Cardiac muscle cell (in vitro differentiated cells and primary cell): Measurements from ENCODE around the gene C2CD3. TPM values are rescaled to one million over a fixed set of nuclear protein-coding genes. Genes with fewer than 3 reads are reported as not detected.
A peak's percentile ranks its signal among the peaks of the same experiment; 100 is the strongest.
"Not testable (repeated sequence)": the region's sequence is repeated elsewhere in the genome, so short reads cannot be mapped to it uniquely, and the experiment has no call there.

Source experiments
- DNase-seq, 2 donors: peaks; one replicate each; pipeline versions ENCODE4 v3.0.0 to v3.0.0-alpha.2; 2010 to 2017; ENCODE audit warnings: low read depth in 1 of 2, low spot score in 1 of 2
- H3K27ac ChIP-seq: fragments of 200-600 bp; sonication (generic); 2 replicates; pipeline ENCODE4 v1.5.1; 2016
- H3K27me3 ChIP-seq: fragments of 200-600 bp; sonication (generic); 2 replicates; pipeline ENCODE4 v1.6.0; 2016; ENCODE audit warnings: control low read depth
- H3K36me3 ChIP-seq: fragments of 200-600 bp; sonication (generic); 2 replicates; pipeline ENCODE4 v1.5.1; 2016; ENCODE audit warnings: control low read depth
- H3K4me1 ChIP-seq: fragments of 200-600 bp; sonication (generic); 2 replicates; pipeline ENCODE4 v1.8.1; 2017; ENCODE audit warnings: low read depth, mild to moderate bottlenecking, mixed run types
- H3K4me3 ChIP-seq: fragments of 200-600 bp; sonication (generic); 2 replicates; pipeline ENCODE4 v1.5.1; 2016; ENCODE audit warnings: mild to moderate bottlenecking
- H3K9me3 ChIP-seq: fragments of 200-600 bp; sonication (generic); 2 replicates; pipeline ENCODE4 v1.5.1; 2017; ENCODE audit warnings: low read depth, mild to moderate bottlenecking, control low read depth
- polyA plus RNA-seq: library from polyadenylated mRNA; unstranded; fragments of >200 nt; fragmentation: Nextera tagmentation; extraction: Ambion mirVana; gene quantifications from 2 replicates; pipeline ENCODE4 v1.2.1, GENCODE V29; 2016
- total RNA-seq: library from RNA; depleted of rRNA; stranded (reverse); fragments of >200 nt; gene quantifications from 2 replicates; pipeline ENCODE4 v1.2.3, GENCODE V29; 2016
- TF ChIP-seq, protein P1 (sequence below): IDR thresholded peaks from 2 replicates; pipeline ENCODE4 v1.5.1; 2012; ENCODE audit warnings: low read depth, mild to moderate bottlenecking, low read length

C2CD3 gene
- total and polyA plus RNA-seq, 2 experiments from 2014 or later: 10.2 to 13.3 TPM

DNA sequence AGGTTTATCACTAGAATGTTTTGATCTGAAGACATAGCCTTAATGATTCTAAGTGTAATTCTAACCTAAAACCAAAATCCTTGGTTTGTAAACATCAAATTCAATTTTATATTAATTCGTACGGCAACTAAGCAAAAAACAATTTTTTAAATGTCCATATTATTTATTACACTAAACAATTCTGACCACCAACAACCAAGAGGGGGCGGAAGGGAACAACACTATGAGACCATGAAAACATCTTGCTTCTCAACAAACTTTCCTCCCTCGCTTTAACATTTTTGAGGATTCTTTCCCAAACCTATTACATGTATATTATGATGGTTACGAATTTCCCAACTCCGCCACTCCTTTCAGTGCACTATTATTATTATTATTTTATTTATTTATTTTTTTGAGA is 181.6 kb downstream of the C2CD3 start:
- H3K36me3 ChIP-seq: no peaks in the 10 kb centered on the region
- DNase-seq: peak in 1 of 2 donors; percentile 48
- H3K27me3 ChIP-seq: no peaks in the 10 kb centered on the region
- H3K9me3 ChIP-seq: no peaks in the 10 kb centered on the region
- peaks cover 1% of the 10 kb centered on the region for H3K4me1 ChIP-seq
- TF ChIP-seq, protein P1, sequence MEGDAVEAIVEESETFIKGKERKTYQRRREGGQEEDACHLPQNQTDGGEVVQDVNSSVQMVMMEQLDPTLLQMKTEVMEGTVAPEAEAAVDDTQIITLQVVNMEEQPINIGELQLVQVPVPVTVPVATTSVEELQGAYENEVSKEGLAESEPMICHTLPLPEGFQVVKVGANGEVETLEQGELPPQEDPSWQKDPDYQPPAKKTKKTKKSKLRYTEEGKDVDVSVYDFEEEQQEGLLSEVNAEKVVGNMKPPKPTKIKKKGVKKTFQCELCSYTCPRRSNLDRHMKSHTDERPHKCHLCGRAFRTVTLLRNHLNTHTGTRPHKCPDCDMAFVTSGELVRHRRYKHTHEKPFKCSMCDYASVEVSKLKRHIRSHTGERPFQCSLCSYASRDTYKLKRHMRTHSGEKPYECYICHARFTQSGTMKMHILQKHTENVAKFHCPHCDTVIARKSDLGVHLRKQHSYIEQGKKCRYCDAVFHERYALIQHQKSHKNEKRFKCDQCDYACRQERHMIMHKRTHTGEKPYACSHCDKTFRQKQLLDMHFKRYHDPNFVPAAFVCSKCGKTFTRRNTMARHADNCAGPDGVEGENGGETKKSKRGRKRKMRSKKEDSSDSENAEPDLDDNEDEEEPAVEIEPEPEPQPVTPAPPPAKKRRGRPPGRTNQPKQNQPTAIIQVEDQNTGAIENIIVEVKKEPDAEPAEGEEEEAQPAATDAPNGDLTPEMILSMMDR: peak; percentile 34
- no peak overlapping the region for H3K27ac ChIP-seq
- no peak overlapping the region for H3K4me3 ChIP-seq

DNA sequence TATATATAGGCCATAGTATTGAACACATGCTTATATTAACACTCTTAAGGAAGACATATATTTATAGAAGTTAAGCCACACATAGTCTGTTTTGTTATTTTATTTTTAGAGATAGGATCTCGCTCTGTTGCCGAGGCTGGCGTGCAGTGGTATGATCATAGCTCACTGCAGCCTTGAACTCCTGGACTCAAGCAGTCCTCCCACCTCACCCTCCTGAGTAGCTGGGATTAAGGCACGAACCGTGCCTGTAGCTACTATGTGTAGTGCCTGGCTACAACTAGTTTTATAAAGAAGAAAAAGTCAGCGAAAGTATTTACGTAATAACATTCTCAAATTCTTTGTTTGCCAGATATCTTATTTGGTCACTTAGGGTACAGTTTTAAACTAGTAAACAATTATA is 182.6 kb downstream of the C2CD3 start:
- no peak overlapping the region for H3K4me3 ChIP-seq
- no peaks in the 10 kb centered on the region for H3K9me3 ChIP-seq
- no peak for DNase-seq
- TF ChIP-seq, protein P1: no peak
- peaks cover 8% of the 10 kb centered on the region for H3K4me1 ChIP-seq
- no peaks in the 10 kb centered on the region for H3K36me3 ChIP-seq
- no peak overlapping the region for H3K27ac ChIP-seq
- H3K27me3 ChIP-seq: no peaks in the 10 kb centered on the region

DNA sequence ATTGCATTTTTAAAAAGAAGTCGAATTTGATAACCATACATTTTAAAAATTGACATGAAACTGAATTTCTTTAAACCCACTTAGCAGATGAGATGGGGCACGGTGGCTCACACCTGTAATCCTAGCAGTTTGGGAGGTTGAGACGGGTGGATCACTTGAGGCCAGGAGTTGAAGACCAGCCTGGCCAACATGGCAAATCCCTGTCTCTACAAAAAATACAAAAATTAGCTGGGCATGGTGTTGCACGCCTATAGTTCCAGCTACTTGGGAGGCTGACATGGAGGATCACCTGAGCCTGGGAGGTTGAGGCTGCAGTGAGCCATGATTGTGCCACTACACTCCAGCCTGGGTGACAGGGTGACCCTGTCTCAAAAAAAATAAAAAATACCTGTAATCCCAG is 185.1 kb downstream of the C2CD3 start:
- not testable (repeated sequence) for H3K36me3 ChIP-seq, H3K9me3 ChIP-seq, H3K4me3 ChIP-seq, H3K27me3 ChIP-seq, H3K27ac ChIP-seq, H3K4me1 ChIP-seq, DNase-seq

DNA sequence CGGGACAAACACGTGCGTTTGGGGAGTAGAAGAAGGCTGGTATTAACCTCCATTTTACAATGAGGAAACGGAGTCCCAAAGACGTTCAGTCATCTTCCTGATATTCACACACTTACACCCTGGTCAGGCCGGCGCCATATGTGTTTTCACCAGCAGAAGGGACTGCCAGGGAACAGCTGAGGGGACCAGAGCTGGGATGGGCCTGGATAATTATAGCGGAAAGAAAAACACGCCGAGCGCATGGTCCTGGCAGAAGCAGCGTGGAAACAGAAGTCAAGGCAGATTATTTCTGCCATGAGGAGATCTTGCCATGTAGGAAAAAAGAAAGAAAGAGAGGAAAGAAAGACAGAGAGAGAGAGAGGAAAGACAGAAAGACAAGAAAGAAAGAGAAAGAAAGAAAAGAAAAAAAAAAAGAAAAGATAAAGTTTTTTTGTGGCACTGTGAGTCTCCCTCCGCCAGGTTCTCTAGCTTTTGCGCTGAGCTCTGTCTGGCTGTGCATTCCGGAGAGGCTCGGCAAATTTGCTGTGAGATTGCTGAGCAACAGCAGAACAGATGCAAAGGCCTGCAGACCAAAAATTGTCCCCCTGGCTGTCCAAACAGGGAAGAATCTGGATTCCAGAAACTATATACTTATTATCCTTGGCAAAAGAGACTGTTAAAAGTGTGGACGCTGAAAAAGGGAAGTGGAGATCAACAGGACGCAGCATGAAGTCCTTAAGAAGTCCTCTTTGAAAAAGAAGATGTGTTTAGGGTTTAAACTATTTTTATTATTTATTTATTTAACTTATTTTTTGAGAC is 186.9 kb downstream of the C2CD3 start:
- TF ChIP-seq, protein P1: no peak
- Histone ChIP-seq H3K27ac (peak overlapping the region; percentile 58), H3K4me3 (peak overlapping the region; percentile 45), H3K4me1 (peaks cover 8% of the 10 kb centered on the region), H3K27me3 (no peaks in the 10 kb centered on the region), H3K9me3 (no peaks in the 10 kb centered on the region), H3K36me3 (no peaks in the 10 kb centered on the region)
- no peak for DNase-seq

DNA sequence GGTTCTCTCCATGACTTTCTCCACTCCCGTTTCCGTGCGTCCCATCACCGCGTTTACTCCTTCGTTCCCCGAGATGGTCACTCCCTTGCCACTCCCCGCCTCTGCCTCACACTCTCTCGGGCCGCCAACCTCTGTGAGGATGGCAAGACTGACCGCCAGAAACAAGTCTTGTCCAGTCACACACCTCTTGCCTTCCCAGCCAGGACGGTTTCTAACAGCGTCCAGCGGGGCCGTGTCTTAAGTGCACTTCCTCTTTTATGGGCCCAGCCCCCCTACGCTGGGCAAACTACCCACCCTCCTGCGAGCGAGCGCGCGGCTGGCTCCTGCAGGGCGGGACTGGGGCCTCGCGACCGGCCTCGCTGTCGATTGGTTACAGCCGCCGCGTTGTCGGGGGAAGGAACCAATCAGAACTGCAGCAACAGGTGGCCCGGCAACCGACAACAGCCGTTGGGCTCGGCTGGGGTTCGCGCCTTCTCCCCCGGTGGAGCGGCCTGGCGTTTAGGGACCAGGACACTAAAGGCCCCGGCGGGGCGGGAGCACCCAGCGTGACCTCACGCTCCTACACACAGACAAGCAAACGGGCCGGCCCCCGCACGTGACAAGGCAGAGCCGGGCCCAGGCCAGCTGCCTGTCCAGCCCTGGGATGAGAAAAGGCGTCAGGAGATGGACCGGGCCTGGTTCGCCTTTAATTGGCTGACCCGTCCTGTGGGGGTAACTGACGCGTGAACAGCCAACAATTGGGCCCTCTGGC is 187.6 kb downstream of the C2CD3 start:
- Histone ChIP-seq H3K27ac (peak overlapping the region; percentile 58), H3K4me3 (peak overlapping the region; percentile 45), H3K36me3 (no peaks in the 10 kb centered on the region), H3K27me3 (no peaks in the 10 kb centered on the region), H3K9me3 (no peaks in the 10 kb centered on the region), H3K4me1 (peaks cover 8% of the 10 kb centered on the region)
- TF ChIP-seq, protein P1: no peak
- DNase-seq: peak; percentile 86 to 93

DNA sequence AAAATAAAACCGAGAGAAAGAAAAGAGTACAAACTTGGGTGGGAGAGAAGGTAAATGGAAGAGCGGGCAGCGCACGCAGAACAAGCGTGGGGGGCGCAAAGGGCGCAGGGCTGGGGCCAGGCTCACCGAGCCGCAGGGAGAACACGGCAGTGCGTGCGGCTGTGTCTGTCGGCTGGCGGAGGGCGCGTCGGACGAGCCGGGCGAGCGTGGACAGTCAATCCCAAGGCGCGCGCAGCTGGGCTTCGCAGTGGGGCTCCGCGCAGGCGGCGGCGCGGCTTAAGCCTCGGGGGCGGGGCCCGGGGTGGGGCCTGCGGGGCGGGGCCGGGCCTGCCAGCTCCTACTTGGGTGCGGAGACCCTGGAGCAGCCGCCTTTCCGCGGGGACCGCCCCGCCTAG is 188.2 kb downstream of the C2CD3 start, which contains the start of gene UCP2:
Gene UCP2, minus strand, starts transcription at position 249 of the 395 bp plus-strand sequence. CDS start 4,465 bp downstream, outside the sequence.
- H3K9me3 ChIP-seq: no peaks in the 10 kb centered on the region
- TF ChIP-seq, protein P1: no peak
- H3K36me3 ChIP-seq: no peaks in the 10 kb centered on the region
- H3K4me1 ChIP-seq: peaks cover 8% of the 10 kb centered on the region
- peak; percentile 76 to 92 for DNase-seq
- no peaks in the 10 kb centered on the region for H3K27me3 ChIP-seq
- H3K27ac ChIP-seq: peak within 1 kb of the TSS; percentile 58
- H3K4me3 ChIP-seq: peak within 1 kb of the TSS; percentile 45
